ENCODE measurements around the gene LENG8.
A peak's percentile ranks its signal among the peaks of the same experiment; 100 is the strongest.
"Not testable (repeated sequence)": the region's sequence is repeated elsewhere in the genome, so short reads cannot be mapped to it uniquely, and the experiment has no call there.

Gene LENG8

GRCh38 chr19:54465426-54466109, 16.6 kb downstream of the LENG8 start:
- H3K27me3 ChIP-seq (ENCODE audit: control insufficient read depth, insufficient read depth, low read length): peaks cover 10% of the 10 kb centered on the region
- H3K4me3 ChIP-seq (ENCODE audit: low read length): no peak overlapping the region
- no peaks in the 10 kb centered on the region for H3K9me3 ChIP-seq (replicated peaks; ENCODE audit: low read length)
- peak overlapping the region; percentile 99 for H3K4me2 ChIP-seq (ENCODE audit: low read length)
- H3K4me1 ChIP-seq (ENCODE audit: control insufficient read depth, insufficient read depth, low read length): peaks cover 34% of the 10 kb centered on the region
- H3K9ac ChIP-seq (ENCODE audit: low read depth, low read length): no peak overlapping the region
- peaks cover 21% of the 10 kb centered on the region for H3K36me3 ChIP-seq (ENCODE audit: insufficient read depth, low read length)

DNA sequence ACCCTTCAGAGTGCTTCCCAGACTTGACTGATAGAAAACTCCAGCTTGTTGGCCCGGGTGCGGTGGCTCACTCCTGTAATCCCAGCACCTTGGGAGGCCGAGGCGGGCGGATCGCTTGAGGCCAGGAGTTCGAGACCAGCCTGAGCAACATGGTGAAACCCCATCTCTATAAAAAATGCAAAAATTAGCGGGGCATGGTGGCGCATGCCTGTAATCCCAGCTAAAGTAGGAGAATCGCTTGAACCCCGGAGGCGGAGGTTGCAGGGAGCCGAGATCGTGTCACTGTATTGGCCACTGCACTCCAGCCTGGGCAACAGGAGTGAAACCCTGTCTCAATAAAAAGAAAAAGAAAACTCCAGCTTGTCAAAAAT, 17.1 kb downstream of the LENG8 start:
- H3K4me1 ChIP-seq (ENCODE audit: control insufficient read depth, insufficient read depth, low read length): peaks cover 37% of the 10 kb centered on the region
- not testable (repeated sequence) for H3K9me3 ChIP-seq (replicated peaks; ENCODE audit: low read length); H3K9ac ChIP-seq (ENCODE audit: low read depth, low read length); H3K4me3 ChIP-seq (ENCODE audit: low read length); H3K4me2 ChIP-seq (ENCODE audit: low read length)
- H3K27me3 ChIP-seq (ENCODE audit: control insufficient read depth, insufficient read depth, low read length): peaks cover 15% of the 10 kb centered on the region
- H3K36me3 ChIP-seq (ENCODE audit: insufficient read depth, low read length): peaks cover 18% of the 10 kb centered on the region

- Histone ChIP-seq H3K9ac (ENCODE audit: low read depth, low read length) (no peak overlapping the region), H3K4me1 (ENCODE audit: control insufficient read depth, insufficient read depth, low read length) (peaks cover 21% of the 10 kb centered on the region), H3K36me3 (ENCODE audit: insufficient read depth, low read length) (no peaks in the 10 kb centered on the region), H3K4me3 (ENCODE audit: low read length) (no peak overlapping the region), H3K9me3 (replicated peaks; ENCODE audit: low read length) (no peaks in the 10 kb centered on the region), H3K4me2 (ENCODE audit: low read length) (no peak overlapping the region), H3K27me3 (ENCODE audit: control insufficient read depth, insufficient read depth, low read length) (peaks cover 20% of the 10 kb centered on the region)
These were observed 20.5 kb downstream of the LENG8 start for GRCh38 chr19:54469496-54469934.

- Histone ChIP-seq H3K9ac (ENCODE audit: low read depth, low read length) (no peak overlapping the region), H3K4me3 (ENCODE audit: low read length) (no peak overlapping the region), H3K36me3 (ENCODE audit: insufficient read depth, low read length) (no peaks in the 10 kb centered on the region), H3K4me1 (ENCODE audit: control insufficient read depth, insufficient read depth, low read length) (peaks cover 16% of the 10 kb centered on the region), H3K27me3 (ENCODE audit: control insufficient read depth, insufficient read depth, low read length) (peaks cover 20% of the 10 kb centered on the region), H3K9me3 (replicated peaks; ENCODE audit: low read length) (no peaks in the 10 kb centered on the region), H3K4me2 (ENCODE audit: low read length) (peak overlapping the region; percentile 83)
These were observed 21.4 kb downstream of the LENG8 start for GRCh38 chr19:54470276-54470887.

- Histone ChIP-seq H3K9ac (ENCODE audit: low read depth, low read length) (peak overlapping the region; percentile 51), H3K9me3 (replicated peaks; ENCODE audit: low read length) (no peaks in the 10 kb centered on the region), H3K4me1 (ENCODE audit: control insufficient read depth, insufficient read depth, low read length) (peaks cover 16% of the 10 kb centered on the region), H3K4me2 (ENCODE audit: low read length) (peak overlapping the region; percentile 83), H3K27me3 (ENCODE audit: control insufficient read depth, insufficient read depth, low read length) (peaks cover 20% of the 10 kb centered on the region), H3K4me3 (ENCODE audit: low read length) (peak overlapping the region; percentile 61), H3K36me3 (ENCODE audit: insufficient read depth, low read length) (no peaks in the 10 kb centered on the region)
These were observed 22.2 kb downstream of the LENG8 start for GRCh38 chr19:54470991-54471782.

GRCh38 chr19:54473071-54473891, 24.3 kb downstream of the LENG8 start, which contains the start of gene CDC42EP5:
TSS of gene CDC42EP5 (minus strand) at chr19:54473296. CDS start at chr19:54465547, 7,749 bp downstream.
- Histone ChIP-seq H3K36me3 (ENCODE audit: insufficient read depth, low read length) (no peaks in the 10 kb centered on the region), H3K4me3 (ENCODE audit: low read length) (peak within 1 kb of the TSS; percentile 72), H3K4me2 (ENCODE audit: low read length) (peak within 1 kb of the TSS; percentile 87), H3K9me3 (replicated peaks; ENCODE audit: low read length) (no peaks in the 10 kb centered on the region), H3K9ac (ENCODE audit: low read depth, low read length) (peak within 1 kb of the TSS; percentile 55), H3K4me1 (ENCODE audit: control insufficient read depth, insufficient read depth, low read length) (peaks cover 16% of the 10 kb centered on the region), H3K27me3 (ENCODE audit: control insufficient read depth, insufficient read depth, low read length) (peaks cover 26% of the 10 kb centered on the region)

DNA sequence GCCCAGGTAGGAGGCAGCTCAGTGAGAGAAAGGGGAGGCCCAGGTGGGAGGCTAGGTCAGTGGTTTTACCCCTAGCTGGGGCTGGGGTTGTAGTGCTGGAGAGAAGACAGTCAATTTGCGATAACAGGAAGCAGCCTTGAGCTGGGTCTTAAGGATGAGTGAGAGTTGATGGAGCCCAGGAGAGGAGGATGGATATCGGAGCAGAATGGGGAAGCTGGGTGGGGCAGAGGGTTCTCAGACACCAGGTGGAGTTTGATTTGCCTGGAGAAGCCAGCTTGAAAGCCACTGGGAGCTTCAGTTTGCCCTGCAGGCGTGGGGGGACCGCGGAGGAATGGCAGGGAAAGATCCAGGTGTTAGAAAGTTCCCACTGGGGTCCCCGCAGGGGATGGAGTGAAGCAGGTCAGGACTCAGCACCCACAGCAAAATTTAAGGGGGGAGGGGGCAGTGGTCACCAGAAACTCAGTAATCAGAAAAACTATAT, 24.9 kb downstream of the LENG8 start:
- Histone ChIP-seq H3K4me3 (ENCODE audit: low read length) (no peak overlapping the region), H3K36me3 (ENCODE audit: insufficient read depth, low read length) (no peaks in the 10 kb centered on the region), H3K4me1 (ENCODE audit: control insufficient read depth, insufficient read depth, low read length) (peaks cover 16% of the 10 kb centered on the region), H3K9ac (ENCODE audit: low read depth, low read length) (no peak overlapping the region), H3K9me3 (replicated peaks; ENCODE audit: low read length) (no peaks in the 10 kb centered on the region), H3K27me3 (ENCODE audit: control insufficient read depth, insufficient read depth, low read length) (peaks cover 26% of the 10 kb centered on the region), H3K4me2 (ENCODE audit: low read length) (peak overlapping the region; percentile 87)

- Histone ChIP-seq H3K36me3 (ENCODE audit: insufficient read depth, low read length) (no peaks in the 10 kb centered on the region), H3K4me1 (ENCODE audit: control insufficient read depth, insufficient read depth, low read length) (peaks cover 16% of the 10 kb centered on the region), H3K4me2 (ENCODE audit: low read length) (no peak overlapping the region), H3K4me3 (ENCODE audit: low read length) (no peak overlapping the region), H3K27me3 (ENCODE audit: control insufficient read depth, insufficient read depth, low read length) (peaks cover 15% of the 10 kb centered on the region), H3K9me3 (replicated peaks; ENCODE audit: low read length) (no peaks in the 10 kb centered on the region), H3K9ac (ENCODE audit: low read depth, low read length) (no peak overlapping the region)
These were observed 26.7 kb downstream of the LENG8 start for GRCh38 chr19:54475706-54476105.

DNA sequence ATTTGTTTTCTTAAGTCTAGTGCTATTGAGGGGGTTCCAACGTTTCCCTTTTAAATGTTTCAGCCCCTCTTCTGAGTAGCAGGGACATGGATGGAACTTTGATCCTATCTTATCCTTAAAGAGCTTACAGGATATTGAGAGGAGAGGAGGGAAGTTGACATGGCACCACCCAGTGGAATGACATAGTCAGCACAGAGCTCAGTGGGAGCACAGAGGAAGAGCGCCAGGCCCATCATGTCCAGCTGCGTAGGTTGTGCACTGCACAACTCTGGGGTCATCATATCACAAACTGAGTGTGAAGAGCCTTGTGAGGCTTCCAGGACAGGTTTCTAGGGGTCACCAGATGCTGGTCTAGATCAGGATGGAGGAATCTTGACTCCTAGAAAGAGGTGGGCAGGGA, 28.7 kb downstream of the LENG8 start:
- H3K4me1 ChIP-seq (ENCODE audit: control insufficient read depth, insufficient read depth, low read length): peaks cover 7% of the 10 kb centered on the region
- no peak overlapping the region for H3K4me3 ChIP-seq (ENCODE audit: low read length)
- no peak overlapping the region for H3K9ac ChIP-seq (ENCODE audit: low read depth, low read length)
- no peaks in the 10 kb centered on the region for H3K9me3 ChIP-seq (replicated peaks; ENCODE audit: low read length)
- H3K36me3 ChIP-seq (ENCODE audit: insufficient read depth, low read length): no peaks in the 10 kb centered on the region
- H3K4me2 ChIP-seq (ENCODE audit: low read length): no peak overlapping the region
- H3K27me3 ChIP-seq (ENCODE audit: control insufficient read depth, insufficient read depth, low read length): peaks cover 6% of the 10 kb centered on the region

DNA sequence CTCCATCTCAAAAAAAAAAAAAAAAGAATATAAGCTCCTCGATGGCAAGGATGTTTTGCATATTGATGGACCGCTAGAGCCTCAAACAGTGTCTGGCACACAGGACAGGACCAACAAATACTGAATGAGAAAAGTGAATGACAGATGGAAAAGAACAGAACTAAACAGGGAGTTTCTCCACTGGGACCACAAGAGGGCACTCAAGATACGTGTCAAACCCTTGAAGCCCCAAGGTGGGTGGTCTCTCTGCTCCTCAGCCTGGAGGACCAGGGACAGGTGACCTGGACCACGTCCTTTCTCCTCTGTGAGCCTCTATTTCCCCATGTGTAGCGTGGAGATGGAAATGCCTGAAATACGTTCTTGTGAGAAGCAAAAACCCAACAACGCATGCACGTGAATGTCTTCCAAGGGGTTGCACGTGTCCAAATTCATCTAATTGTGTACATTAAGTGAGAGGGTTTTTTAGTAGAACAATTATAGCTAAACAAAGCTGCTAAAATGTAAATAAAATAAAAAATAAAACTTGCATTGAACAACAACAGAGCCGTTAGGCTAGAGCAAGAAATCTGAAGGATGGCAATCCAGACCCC, 29.8 kb downstream of the LENG8 start:
- Histone ChIP-seq H3K9ac (ENCODE audit: low read depth, low read length) (no peak overlapping the region), H3K4me1 (ENCODE audit: control insufficient read depth, insufficient read depth, low read length) (peaks cover under 1% of the 10 kb centered on the region), H3K27me3 (ENCODE audit: control insufficient read depth, insufficient read depth, low read length) (peaks cover 6% of the 10 kb centered on the region), H3K4me2 (ENCODE audit: low read length) (no peak overlapping the region), H3K36me3 (ENCODE audit: insufficient read depth, low read length) (no peaks in the 10 kb centered on the region), H3K4me3 (ENCODE audit: low read length) (no peak overlapping the region), H3K9me3 (replicated peaks; ENCODE audit: low read length) (no peaks in the 10 kb centered on the region)

Measured in skeletal muscle satellite cell (primary cell).